Gastrocnemius medialis (tissue), 4 donors: ENCODE results near the gene LRFN2. TPM values are rescaled to one million over a fixed set of nuclear protein-coding genes. Genes with fewer than 3 reads are reported as not detected.
A peak's percentile ranks its signal among the peaks of the same experiment; 100 is the strongest.

Experiments
- ATAC-seq, 2 donors: fragments of 150-250 bp; one replicate each; pipeline ENCODE4 v1.9.1; 2016
- DNase-seq, 2 donors: peaks; one replicate each; pipeline ENCODE4 v3.0.0-alpha.2; 2019
- H3K27ac ChIP-seq, 4 donors: fragments of 200-600 bp; sonication (generic); 1 replicate in 1 of 4; 2 replicates in 3 of 4; pipeline ENCODE4 v1.5.1; 2016 to 2018; ENCODE audit warnings: mild to moderate bottlenecking in 2 of 4, moderate library complexity in 1 of 4
- H3K27me3 ChIP-seq, 3 donors: fragments of 200-600 bp; sonication (generic) in 2 of 3; 1 replicate in 1 of 3; 2 replicates in 2 of 3; pipeline versions ENCODE4 v1.5.1 to v1.6.0; 2016 to 2019; ENCODE audit warnings: mild to moderate bottlenecking in 1 of 3, moderate library complexity in 1 of 3
- H3K36me3 ChIP-seq, 2 donors: fragments of 200-600 bp; sonication (generic) in 1 of 2; one replicate each; pipeline ENCODE4 v1.5.1; 2017 to 2018
- H3K4me1 ChIP-seq, 2 donors: fragments of 200-600 bp; sonication (generic) in 1 of 2; one replicate each; pipeline ENCODE4 v1.5.1; 2016 to 2017; ENCODE audit warnings: mild to moderate bottlenecking in 2 of 2
- H3K4me3 ChIP-seq, 4 donors: fragments of 200-600 bp; sonication (generic) in 3 of 4; 1 replicate in 1 of 4; 2 replicates in 3 of 4; pipeline ENCODE4 v1.5.1; 2016 to 2019; ENCODE audit warnings: mild to moderate bottlenecking in 2 of 4
- H3K9me3 ChIP-seq, 3 donors: fragments of 200-600 bp; sonication (generic) in 2 of 3; 1 replicate in 1 of 3; 2 replicates in 2 of 3; pipeline ENCODE4 v1.5.1; 2016 to 2019
- CTCF ChIP-seq, 5 experiments: fragments of 450-650 bp in 3 of 5; fragments of 200-600 bp in 2 of 5; sonication (generic) in 2 of 5; IDR thresholded peaks in 4 of 5; conservative IDR thresholded peaks in 1 of 5; 1 replicate in 4 of 5; 2 replicates in 1 of 5; pipeline ENCODE4 v1.5.1; 2016 to 2019; ENCODE audit warnings: antibody characterized with exemption in 5 of 5, mild to moderate bottlenecking in 3 of 5, moderate library complexity in 3 of 5
- POLR2A ChIP-seq, 2 donors: fragments of 450-650 bp; IDR thresholded peaks; one replicate each; pipeline ENCODE4 v1.6.1; 2017; ENCODE audit warnings: antibody characterized with exemption in 2 of 2, mild to moderate bottlenecking in 2 of 2, moderate library complexity in 2 of 2
- in situ Hi-C, 4 donors: fragments of 200-750 bp; cut with MboI; loops; one replicate each; pipeline versions ENCODE4 v1.15.0 to v1.8.0; 2017; ENCODE audit warnings: low sequenced_read_pairs in 4 of 4
- intact Hi-C: fragments of 100-400 bp; cut with DNase I; formaldehyde crosslinking; loops from one replicate; pipeline ENCODE4 v1.15.1; 2023; ENCODE audit warnings: low total_unique reads
- total RNA-seq, 4 donors: library from RNA; depleted of rRNA; stranded (reverse); fragments of >200 nt; gene quantifications; one replicate each; pipeline versions ENCODE4 v1.1.0 to v1.2.3, GENCODE V29; 2016

LRFN2 gene
- total RNA-seq, 4 donors from 2014 or later = not detected

- no peak for TF ChIP-seq CTCF (IDR thresholded peaks at IDR 0.05 in 4 of 5, conservative IDR thresholded peaks at IDR 0.05 in 1 of 5)
- TF ChIP-seq POLR2A (IDR thresholded peaks at IDR 0.05) = no peak
- H3K9me3 ChIP-seq = no peaks in the 10 kb centered on the region
- H3K36me3 ChIP-seq = no peaks in the 10 kb centered on the region
- in situ Hi-C loops = no loop called here
- peaks cover 4 to 18% of the 10 kb centered on the region in 2 donors for H3K4me1 ChIP-seq
- intact Hi-C loops = loop anchor here (1.0 kb wide), 1 partner anchor 19 kb away; no protein-coding TSS in a partner anchor
- no peaks in the 10 kb centered on the region for H3K27me3 ChIP-seq
- DNase-seq = no peak
- H3K4me3 ChIP-seq = no peak overlapping the region
- peak overlapping the region; percentile 61 to 80 (median 74) for H3K27ac ChIP-seq
- ATAC-seq = peak; percentile 53 to 55
Measured at GRCh38 chr6:40395698-40396076, 191.5 kb downstream of the LRFN2 start.

- peak in 1 of 5 experiments; percentile 31 for TF ChIP-seq CTCF (IDR thresholded peaks at IDR 0.05 in 4 of 5, conservative IDR thresholded peaks at IDR 0.05 in 1 of 5)
- no peak for TF ChIP-seq POLR2A (IDR thresholded peaks at IDR 0.05)
- H3K27ac ChIP-seq = peak overlapping the region; percentile 61 to 80 (median 74)
- in situ Hi-C loops = no loop called here
- H3K4me3 ChIP-seq = no peak overlapping the region
- no peaks in the 10 kb centered on the region for H3K27me3 ChIP-seq
- DNase-seq (peak; percentile 86 to 91), ATAC-seq (peak; percentile 94 to 95)
- H3K9me3 ChIP-seq = no peaks in the 10 kb centered on the region
- no peaks in the 10 kb centered on the region for H3K36me3 ChIP-seq
- H3K4me1 ChIP-seq = peaks cover 4 to 18% of the 10 kb centered on the region in 2 donors
- intact Hi-C loops = loop anchor here (1.0 kb wide), 1 partner anchor 19 kb away; no protein-coding TSS in a partner anchor
Measured at GRCh38 chr6:40395066-40395697, 192.0 kb downstream of the LRFN2 start.

DNA sequence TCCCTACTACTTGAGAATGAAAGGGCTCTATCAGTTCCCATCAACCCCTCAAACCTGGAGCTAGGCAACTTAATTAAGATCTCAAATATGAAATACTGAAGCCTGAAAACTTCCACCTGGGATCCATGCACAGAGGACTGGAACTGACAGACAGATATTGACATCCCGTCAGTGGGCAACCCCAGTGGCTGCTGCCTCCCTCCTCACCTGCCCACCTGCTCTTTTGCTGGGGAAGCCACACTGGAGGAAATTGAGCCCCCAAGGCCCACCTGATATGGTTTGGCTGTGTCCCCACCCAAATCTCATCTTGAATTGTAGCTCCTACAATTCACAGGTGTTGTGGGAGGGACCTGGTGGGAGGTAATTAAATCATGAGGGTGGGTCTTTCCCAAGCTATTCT, 192.8 kb downstream of the LRFN2 start:
- intact Hi-C loops (no loop called here), in situ Hi-C loops (no loop called here)
- no peaks in the 10 kb centered on the region for H3K27me3 ChIP-seq
- peaks cover 4 to 18% of the 10 kb centered on the region in 2 donors for H3K4me1 ChIP-seq
- no peak for DNase-seq
- TF ChIP-seq CTCF (IDR thresholded peaks at IDR 0.05 in 4 of 5, conservative IDR thresholded peaks at IDR 0.05 in 1 of 5) = no peak
- TF ChIP-seq POLR2A (IDR thresholded peaks at IDR 0.05) = no peak
- no peaks in the 10 kb centered on the region for H3K9me3 ChIP-seq
- H3K4me3 ChIP-seq = no peak overlapping the region
- no peak overlapping the region for H3K27ac ChIP-seq
- H3K36me3 ChIP-seq = no peaks in the 10 kb centered on the region
- no peak for ATAC-seq

GRCh38 chr6:40393641-40394040, 193.5 kb downstream of the LRFN2 start:
- TF ChIP-seq CTCF (IDR thresholded peaks at IDR 0.05 in 4 of 5, conservative IDR thresholded peaks at IDR 0.05 in 1 of 5) = no peak
- TF ChIP-seq POLR2A (IDR thresholded peaks at IDR 0.05) = no peak
- DNase-seq = no peak
- Histone ChIP-seq H3K4me3 (no peak overlapping the region), H3K36me3 (no peaks in the 10 kb centered on the region), H3K9me3 (no peaks in the 10 kb centered on the region), H3K4me1 (peaks cover 4 to 18% of the 10 kb centered on the region in 2 donors), H3K27ac (no peak overlapping the region), H3K27me3 (no peaks in the 10 kb centered on the region)
- in situ Hi-C loops = no loop called here
- intact Hi-C loops = no loop called here
- no peak for ATAC-seq
